ENCODE data around the gene PTPN4. TPM values are rescaled to one million over a fixed set of nuclear protein-coding genes. Genes with fewer than 3 reads are reported as not detected.

PTPN4 gene
- total RNA-seq, 1 experiment from 2014 or later, result 44.5 TPM

GRCh38 chr2:119860924-119861323, 101.2 kb downstream of the PTPN4 start:
- Histone ChIP-seq H4K20me1 (ENCODE audit: low read length) (no peaks in the 10 kb centered on the region), H3K27ac (ENCODE audit: low read length) (no peak overlapping the region), H3K27me3 (ENCODE audit: low read length) (no peaks in the 10 kb centered on the region), H3K4me3 (ENCODE audit: low read length) (no peak overlapping the region), H3F3A (ENCODE audit: low read length, unreplicated experiment) (no peaks in the 10 kb centered on the region), H3K36me3 (ENCODE audit: low read depth, low read length) (no peaks in the 10 kb centered on the region; the same call in 1 of the 2 replicates), H2AFZ (ENCODE audit: low read length) (no peak overlapping the region), H3K9ac (ENCODE audit: low read length) (no peak overlapping the region), H3K4me1 (ENCODE audit: insufficient read depth, low read length) (peaks cover 21% of the 10 kb centered on the region), H3K9me2 (replicated peaks; ENCODE audit: low read length) (no peaks in the 10 kb centered on the region), H3K79me2 (ENCODE audit: low read length) (peaks cover 34% of the 10 kb centered on the region), H3K9me3 (ENCODE audit: low read length) (no peaks in the 10 kb centered on the region), H3K4me2 (ENCODE audit: low read length) (no peak overlapping the region)
- ATAC-seq (no peak), DNase-seq (no peak)
- ChIA-PET CTCF (no interaction called here), POLR2A (ENCODE audit: unreplicated experiment) (no interaction called here)
- intact Hi-C loops (cut with micrococcal nuclease), result no loop called here
- BruUV-seq (replicated peaks), result no TSS peak
- TF ChIP-seq EZH2phosphoT487 (IDR thresholded peaks at IDR 0.05; ENCODE audit: borderline replicate concordance, low read length), result no peak
- TF ChIP-seq CTCF (conservative IDR thresholded peaks at IDR 0.05; ENCODE audit: low read depth, low read length), result no peak
- no peak for TF ChIP-seq EZH2 (IDR thresholded peaks at IDR 0.05; ENCODE audit: low read length, unreplicated experiment)

- no peaks in the 10 kb centered on the region for H3K9me2 ChIP-seq (replicated peaks; ENCODE audit: low read length)
- ChIA-PET CTCF (no interaction called here), POLR2A (ENCODE audit: unreplicated experiment) (no interaction called here)
- no peaks in the 10 kb centered on the region for H3F3A ChIP-seq (ENCODE audit: low read length, unreplicated experiment)
- no peak overlapping the region for H3K9ac ChIP-seq (ENCODE audit: low read length)
- H2AFZ ChIP-seq (ENCODE audit: low read length), result no peak overlapping the region
- no peak for DNase-seq
- no peak overlapping the region for H3K4me2 ChIP-seq (ENCODE audit: low read length)
- intact Hi-C loops (cut with micrococcal nuclease), result no loop called here
- H3K27ac ChIP-seq (ENCODE audit: low read length), result no peak overlapping the region
- no peaks in the 10 kb centered on the region for H4K20me1 ChIP-seq (ENCODE audit: low read length)
- no peak for TF ChIP-seq EZH2 (IDR thresholded peaks at IDR 0.05; ENCODE audit: low read length, unreplicated experiment)
- no peak for ATAC-seq
- peaks cover 14% of the 10 kb centered on the region for H3K4me1 ChIP-seq (ENCODE audit: insufficient read depth, low read length)
- no peaks in the 10 kb centered on the region for H3K9me3 ChIP-seq (ENCODE audit: low read length)
- no peaks in the 10 kb centered on the region for H3K27me3 ChIP-seq (ENCODE audit: low read length)
- H3K79me2 ChIP-seq (ENCODE audit: low read length), result peaks cover 36% of the 10 kb centered on the region
- H3K36me3 ChIP-seq (ENCODE audit: low read depth, low read length), result no peaks in the 10 kb centered on the region; the same call in 1 of the 2 replicates
- no TSS peak for BruUV-seq (replicated peaks)
- no peak overlapping the region for H3K4me3 ChIP-seq (ENCODE audit: low read length)
Measured at GRCh38 chr2:119862127-119862889, 102.6 kb downstream of the PTPN4 start.

- Histone ChIP-seq H3F3A (ENCODE audit: low read length, unreplicated experiment) (no peaks in the 10 kb centered on the region), H3K9me2 (replicated peaks; ENCODE audit: low read length) (no peaks in the 10 kb centered on the region), H3K4me1 (ENCODE audit: insufficient read depth, low read length) (peaks cover 14% of the 10 kb centered on the region), H3K4me3 (ENCODE audit: low read length) (no peak overlapping the region), H3K9ac (ENCODE audit: low read length) (no peak overlapping the region), H3K36me3 (ENCODE audit: low read depth, low read length) (no peaks in the 10 kb centered on the region; the same call in 1 of the 2 replicates), H3K27me3 (ENCODE audit: low read length) (no peaks in the 10 kb centered on the region), H3K9me3 (ENCODE audit: low read length) (no peaks in the 10 kb centered on the region), H3K27ac (ENCODE audit: low read length) (no peak overlapping the region), H3K4me2 (ENCODE audit: low read length) (peak overlapping the region; percentile 30; the same call in 1 of the 2 replicates), H2AFZ (ENCODE audit: low read length) (no peak overlapping the region), H3K79me2 (ENCODE audit: low read length) (peaks cover 22% of the 10 kb centered on the region), H4K20me1 (ENCODE audit: low read length) (no peaks in the 10 kb centered on the region)
- CTCF ChIA-PET, result interaction anchor here (0.6 kb wide), 1 partner anchor 1692 kb away, joined by 3 read pairs; no protein-coding TSS in a partner anchor
- peak; percentile 64 for ATAC-seq
- no TSS peak for BruUV-seq (replicated peaks)
- intact Hi-C loops (cut with micrococcal nuclease), result no loop called here
- TF ChIP-seq CTCF (conservative IDR thresholded peaks at IDR 0.05; ENCODE audit: low read depth, low read length), result no peak
- TF ChIP-seq EZH2 (IDR thresholded peaks at IDR 0.05; ENCODE audit: low read length, unreplicated experiment), result no peak
- TF ChIP-seq EZH2phosphoT487 (IDR thresholded peaks at IDR 0.05; ENCODE audit: borderline replicate concordance, low read length), result no peak
- POLR2A ChIA-PET (ENCODE audit: unreplicated experiment), result no interaction called here
- peak; percentile 47 for DNase-seq
Measured at GRCh38 chr2:119864318-119864717, 104.6 kb downstream of the PTPN4 start.
